A549 (cell line): ENCODE data around the gene KRTAP4-3. TPM values are rescaled to one million over a fixed set of nuclear protein-coding genes. Genes with fewer than 3 reads are reported as not detected.
A peak's percentile ranks its signal among the peaks of the same experiment; 100 is the strongest.
"Not testable (repeated sequence)": the region's sequence is repeated elsewhere in the genome, so short reads cannot be mapped to it uniquely, and the experiment has no call there.

Experiments
- ATAC-seq, 2 experiments: fragments of 200-7000 bp in 1 of 2; fragments of >200 bp in 1 of 2; cut with Nextera tagmentation in 1 of 2; cut with Tn5 transposase in 1 of 2; 3 replicates each; pipeline versions ENCODE4 v1.8.0 to v1.9.1; 2018 to 2020; ENCODE audit warnings: mild to moderate bottlenecking in 1 of 2, moderate library complexity in 1 of 2
- CTCF ChIA-PET: fragments of 300-600 bp; sonication (Branson Sonifier 250); formaldehyde crosslinking; extraction: SDS; loops from one replicate; lab custom pipeline; 2021; ENCODE audit warnings: antibody characterized with exemption, inconsistent platforms; lab: Yijun Ruan, JAX
- POLR2A ChIA-PET: fragments of 350-600 bp; formaldehyde crosslinking; extraction: SDS; loops from one replicate; lab custom pipeline; 2021; ENCODE audit warnings: antibody characterized with exemption, inconsistent platforms; lab: Yijun Ruan, JAX
- DNase-seq, 2 experiments: peaks; one replicate each; pipeline versions ENCODE4 v3.0.0 to v3.0.0-alpha.2; 2011 to 2016; ENCODE audit warnings: low read depth in 1 of 2, low spot score in 1 of 2
- FAIRE-seq: peaks from 2 replicates; lab custom pipeline; 2011; peaks lifted over from hg19 to GRCh38; lab: Jason Lieb, UNC
- H3K27ac ChIP-seq, 2 experiments: fragments of >200 bp; sonication (Bioruptor Twin); formaldehyde crosslinking; 3 replicates each; pipeline ENCODE4 v1.5.1; 2016 to 2017
- H3K4me1 ChIP-seq: fragments of >200 bp; sonication (Bioruptor Twin); formaldehyde crosslinking; 3 replicates; pipeline ENCODE4 v1.6.1; 2016
- H3K4me2 ChIP-seq: fragments of >200 bp; sonication (Bioruptor Twin); formaldehyde crosslinking; 3 replicates; pipeline ENCODE4 v1.6.1; 2016
- H3K4me3 ChIP-seq: fragments of >200 bp; sonication (Bioruptor Twin); formaldehyde crosslinking; 3 replicates; pipeline ENCODE4 v1.5.1; 2016
- H3K9me3 ChIP-seq: fragments of >200 bp; sonication (Bioruptor Twin); formaldehyde crosslinking; 3 replicates; pipeline ENCODE4 v1.6.1; 2016
- ATOH8 ChIP-seq: fragments of 250-450 bp; sonication (Bioruptor Pico); IDR thresholded peaks from 2 replicates; pipeline ENCODE4 v1.5.0; 2020; ENCODE audit warnings: low read depth, mild to moderate bottlenecking, moderate library complexity
- CBX8 ChIP-seq: fragments of 200-600 bp; sonication (generic); IDR thresholded peaks from 2 replicates; pipeline ENCODE4 v1.6.1; 2016
- CHD2 ChIP-seq: fragments of 150-350 bp; IDR thresholded peaks from 2 replicates; pipeline ENCODE4 v1.6.1; 2014; ENCODE audit warnings: low read length; ENCODE audit not compliant: partially characterized antibody
- FOSB ChIP-seq: fragments of 250-450 bp; sonication (Bioruptor Pico); IDR thresholded peaks from 2 replicates; pipeline ENCODE4 v1.5.0; 2020; ENCODE audit warnings: mild to moderate bottlenecking, moderate library complexity
- JUN ChIP-seq, 2 experiments: fragments of >200 bp; sonication (Bioruptor Twin); formaldehyde crosslinking; IDR thresholded peaks; 2 replicates in 1 of 2; 3 replicates in 1 of 2; pipeline ENCODE4 v1.6.1; 2016 to 2017
- KDM5A ChIP-seq: fragments of 200-600 bp; sonication (generic); IDR thresholded peaks from 2 replicates; pipeline ENCODE4 v1.6.1; 2016; ENCODE audit warnings: antibody characterized with exemption, mild to moderate bottlenecking
- MAFK ChIP-seq: fragments of 450-650 bp; IDR thresholded peaks from 2 replicates; pipeline ENCODE4 v1.6.1; 2014; ENCODE audit not compliant: partially characterized antibody
- NR3C1 ChIP-seq: fragments of >200 bp; sonication (Bioruptor Twin); formaldehyde crosslinking; IDR thresholded peaks from 3 replicates; pipeline ENCODE4 v1.6.1; 2017
- RCOR1 ChIP-seq: fragments of 150-350 bp; IDR thresholded peaks from 2 replicates; pipeline ENCODE4 v1.6.1; 2014; ENCODE audit warnings: antibody characterized with exemption, low read length, low read depth
- WGBS: methylation state at CpG from one replicate; pipeline ENCODE4 v1.1.6; 2017; ENCODE audit errors: missing lambda C conversion rate; 5-methylcytosine and 5-hydroxymethylcytosine counted together
- polyA plus RNA-seq, 4 experiments: library from polyadenylated mRNA; depleted of rRNA in 3 of 4; stranded (reverse); fragments of >200 nt; fragmentation: RNase III in 1 of 4; extraction: RNeasy Plus Mini Kit Qiagen cat#74134 plus additional on column Dnase treatment in 1 of 4; gene quantifications; 2 replicates in 3 of 4; 3 replicates in 1 of 4; pipeline ENCODE4 v1.2.3, GENCODE V29; 2011 to 2017

The KRTAP4-3 gene
- polyA plus RNA-seq, 2 of the 4 experiments (the other 2 are of a cell fraction): not detected

DNA sequence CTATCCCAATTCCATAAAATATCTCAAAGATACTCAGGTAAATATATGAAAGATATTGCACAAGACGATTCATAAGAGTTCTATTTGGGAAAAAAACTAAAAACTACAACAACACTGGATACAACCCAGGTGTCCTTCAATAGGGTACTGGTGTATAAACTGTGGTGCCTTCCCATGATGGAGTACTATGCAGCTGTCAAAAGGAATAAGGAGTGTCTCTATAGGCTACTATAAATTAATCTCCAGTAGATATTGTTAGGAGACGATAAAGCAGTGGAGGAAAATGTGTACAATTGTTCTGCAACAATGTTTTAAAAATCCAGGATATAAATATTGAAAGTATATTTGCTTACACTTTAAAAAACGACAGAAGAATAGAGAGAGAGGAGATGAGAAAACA, 41.6 kb downstream of the KRTAP4-3 start:
- FAIRE-seq (no peak), DNase-seq (no peak), ATAC-seq (no peak)
- Histone ChIP-seq H3K9me3 (no peaks in the 10 kb centered on the region), H3K4me2 (no peak overlapping the region), H3K4me3 (no peak overlapping the region), H3K27ac (no peak overlapping the region), H3K4me1 (no peaks in the 10 kb centered on the region)
- CTCF ChIA-PET: no interaction called here
- TF ChIP-seq CHD2 (no peak), ATOH8 (CRISPR knock-in tag) (no peak)
- POLR2A ChIA-PET: no interaction called here
- 49% methylated on average over 3 of the region's 3 CpGs for WGBS

- ChIA-PET CTCF (no interaction called here), POLR2A (no interaction called here)
- FAIRE-seq (no peak), DNase-seq (no peak), ATAC-seq (no peak)
- TF ChIP-seq MAFK: peak; percentile 55
- TF ChIP-seq CBX8: no peak
- Histone ChIP-seq H3K4me3 (no peak overlapping the region), H3K27ac (no peak overlapping the region), H3K4me2 (no peak overlapping the region), H3K4me1 (no peaks in the 10 kb centered on the region), H3K9me3 (no peaks in the 10 kb centered on the region)
- WGBS: 91% methylated on average over 2 of the region's 2 CpGs
These were observed 43.0 kb downstream of the KRTAP4-3 start for GRCh38 chr17:41125064-41125463.

DNA sequence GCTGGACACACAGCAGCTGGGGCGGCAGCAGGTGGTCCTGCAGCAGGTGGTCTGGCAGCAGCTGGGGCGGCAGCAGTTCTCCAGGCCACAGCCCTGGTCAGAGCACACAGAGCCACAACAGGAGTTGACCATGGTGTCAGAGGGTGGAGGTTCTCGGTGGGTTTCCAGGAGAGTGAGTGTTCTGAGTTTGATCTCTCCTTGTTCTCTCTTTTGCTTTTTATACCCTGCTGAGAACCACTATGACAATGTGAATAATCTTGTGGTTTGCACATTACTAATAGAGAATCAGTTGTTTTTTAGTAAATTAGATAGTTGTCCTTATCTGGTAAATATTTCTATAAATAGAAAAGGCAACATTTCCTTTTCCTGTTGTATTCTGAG, 44.0 kb downstream of the KRTAP4-3 start, which contains the start of gene KRTAP4-12:
Gene KRTAP4-12 (minus strand): TSS at position 192 of the 381 bp plus-strand sequence. CDS start 60 bp downstream, at position 132.
- H3K4me2 ChIP-seq, ATAC-seq, H3K27ac ChIP-seq, H3K9me3 ChIP-seq, POLR2A ChIA-PET, FAIRE-seq, DNase-seq, H3K4me3 ChIP-seq, H3K4me1 ChIP-seq: not testable (repeated sequence)
- 77% methylated on average over 3 of the region's 3 CpGs for WGBS
- CTCF ChIA-PET: interaction anchor here (0.7 kb wide), 1 partner anchor 425 kb away, joined by 4 read pairs; no protein-coding TSS in a partner anchor

- CTCF ChIA-PET: interaction anchor here (0.7 to 0.9 kb wide), 2 partner anchors 10 to 426 kb away, joined by 3 to 4 read pairs; no protein-coding TSS in a partner anchor
- H3K4me1 ChIP-seq, DNase-seq, ATAC-seq, H3K9me3 ChIP-seq, POLR2A ChIA-PET, H3K27ac ChIP-seq, FAIRE-seq, H3K4me3 ChIP-seq, H3K4me2 ChIP-seq: not testable (repeated sequence)
- WGBS: 86% methylated on average over 11 of the region's 12 CpGs
These were observed 44.6 kb downstream of the KRTAP4-3 start for GRCh38 chr17:41123292-41123990.

DNA sequence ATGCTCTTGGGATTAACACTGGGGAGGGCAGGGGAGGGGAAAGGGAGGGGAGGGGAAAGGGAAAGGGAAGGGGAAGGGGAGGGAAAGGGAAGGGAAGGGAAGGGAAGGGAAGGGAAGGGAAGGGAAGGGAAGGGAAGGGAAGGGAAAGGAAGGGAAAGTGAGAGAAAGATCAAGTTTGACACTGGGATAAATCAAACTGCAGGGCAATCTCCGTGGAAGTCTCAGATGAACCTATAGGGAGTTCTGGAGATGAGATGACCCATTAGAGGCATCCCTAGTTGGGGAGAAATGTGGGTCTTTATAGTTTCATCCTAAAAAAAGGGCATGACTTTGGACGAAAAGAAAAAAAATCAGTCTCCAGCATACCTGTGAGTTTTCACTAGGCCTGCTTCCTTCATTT, 46.3 kb downstream of the KRTAP4-3 start:
- ChIA-PET POLR2A (no interaction called here), CTCF (no interaction called here)
- Histone ChIP-seq H3K4me3 (no peak overlapping the region), H3K27ac (no peak overlapping the region), H3K9me3 (no peaks in the 10 kb centered on the region), H3K4me2 (no peak overlapping the region), H3K4me1 (no peaks in the 10 kb centered on the region)
- DNase-seq (no peak), ATAC-seq (no peak), FAIRE-seq (no peak)
- WGBS: 63% methylated on average over 2 of the region's 2 CpGs
- TF ChIP-seq JUN (IDR thresholded peaks at IDR 0.05) (no peak), FOSB (CRISPR knock-in tag) (no peak), KDM5A (no peak), CBX8 (no peak), NR3C1 (no peak), RCOR1 (no peak)

GRCh38 chr17:41119696-41120690, 48.0 kb downstream of the KRTAP4-3 start:
- H3K4me2 ChIP-seq, H3K4me1 ChIP-seq, ATAC-seq, H3K9me3 ChIP-seq, POLR2A ChIA-PET, DNase-seq, H3K27ac ChIP-seq, CTCF ChIA-PET, H3K4me3 ChIP-seq: not testable (repeated sequence)
- WGBS: 75% methylated on average over 11 of the region's 11 CpGs
- peak; percentile 98 for FAIRE-seq
